Endothelial cell of umbilical vein (primary cell): ENCODE measurements around the gene AGPS.

Experiments
- CTCF ChIP-seq, 2 donors: IDR thresholded peaks; 1 replicate in 1 of 2; 2 replicates in 1 of 2; pipeline ENCODE4 v1.5.1; 2011; ENCODE audit warnings: low read length in 2 of 2, mild to moderate bottlenecking in 2 of 2, moderate library complexity in 2 of 2, control low read depth in 1 of 2, inconsistent platforms in 1 of 2, low read depth in 1 of 2; ENCODE audit not compliant: insufficient read depth in 1 of 2; ENCODE audit errors: extremely low read depth in 1 of 2
- EZH2 ChIP-seq: IDR thresholded peaks from 2 replicates; pipeline ENCODE4 v1.6.1; 2012; ENCODE audit warnings: borderline replicate concordance, low read depth, mild to moderate bottlenecking, moderate library complexity, low read length, inconsistent platforms; ENCODE audit not compliant: severe bottlenecking
- GATA2 ChIP-seq: IDR thresholded peaks from 2 replicates; pipeline ENCODE4 v1.7.0; 2011; ENCODE audit warnings: low read depth, mild to moderate bottlenecking, moderate library complexity, mixed read lengths, low read length; ENCODE audit not compliant: insufficient read length, insufficient read depth
- MAX ChIP-seq: IDR thresholded peaks from 2 replicates; pipeline ENCODE4 v1.6.1; 2011; ENCODE audit not compliant: insufficient read depth, insufficient read length
- POLR2A ChIP-seq: IDR thresholded peaks from 2 replicates; pipeline ENCODE4 v1.6.1; 2012; ENCODE audit warnings: low read depth, mild to moderate bottlenecking, control low read depth, low read length

- TF ChIP-seq GATA2, result no peak
- TF ChIP-seq POLR2A, result no peak
- no peak for TF ChIP-seq MAX
- no peak for TF ChIP-seq CTCF (IDR thresholded peaks at IDR 0.05; ENCODE audit: extremely low read depth in 1 of 2, insufficient read depth in 1 of 2, low read depth in 1 of 2, low read length in 2 of 2)
- TF ChIP-seq EZH2, result no peak
Observed at GRCh38 chr2:177572236-177572671, 179.7 kb downstream of the AGPS start.
